Ovary (tissue), 9 donors: ENCODE measurements around the gene SHISA4. TPM values are rescaled to one million over a fixed set of nuclear protein-coding genes. Genes with fewer than 3 reads are reported as not detected.

Experiments used
- DNase-seq, 5 donors: peaks; one replicate each; pipeline ENCODE4 v3.0.0-alpha.2; 2019 to 2020
- H3K27ac ChIP-seq, 2 donors: fragments of 200-600 bp; one replicate each; pipeline versions ENCODE4 v1.5.1 to v1.8.0; 2019 to 2022
- H3K27me3 ChIP-seq: fragments of 200-600 bp; one replicate; pipeline ENCODE4 v1.8.0; 2022
- H3K36me3 ChIP-seq: fragments of 200-600 bp; sonication (generic); one replicate; pipeline ENCODE4 v1.5.1; 2019
- H3K4me1 ChIP-seq: one replicate; pipeline ENCODE4 v1.8.1; 2013; ENCODE audit warnings: mild to moderate bottlenecking, moderate library complexity; ENCODE audit not compliant: insufficient read depth
- H3K4me3 ChIP-seq: fragments of 200-600 bp; sonication (generic); one replicate; pipeline ENCODE4 v1.5.1; 2017
- H3K9me3 ChIP-seq, 2 donors: fragments of 200-600 bp in 1 of 2; sonication (generic) in 1 of 2; one replicate each; pipeline versions ENCODE4 v1.5.1 to v1.8.1; 2013 to 2019; ENCODE audit warnings: mild to moderate bottlenecking in 1 of 2, moderate library complexity in 1 of 2
- CTCF ChIP-seq, 3 donors: fragments of 450-650 bp in 2 of 3; fragments of 200-600 bp in 1 of 3; IDR thresholded peaks; one replicate each; pipeline versions ENCODE4 v1.5.1 to v1.8.0; 2016 to 2022; ENCODE audit warnings: antibody characterized with exemption in 3 of 3, mild to moderate bottlenecking in 1 of 3
- EP300 ChIP-seq: sonication (generic); formaldehyde crosslinking; IDR thresholded peaks from one replicate; pipeline ENCODE4 v1.6.1; 2017; ENCODE audit warnings: antibody characterized with exemption
- POLR2A ChIP-seq: fragments of 450-650 bp; IDR thresholded peaks from one replicate; pipeline ENCODE4 v1.6.1; 2017; ENCODE audit warnings: antibody characterized with exemption, mild to moderate bottlenecking, moderate library complexity
- WGBS, 3 donors: extraction: QIAGEN DNeasy Blood & Tissue Kit in 1 of 3; methylation state at CpG; one replicate each; pipeline versions ENCODE4 v1.1.5 to v1.1.7; 2013 to 2017; 5-methylcytosine and 5-hydroxymethylcytosine counted together
- intact Hi-C, 4 donors: fragments of 100-400 bp; cut with DNase I; formaldehyde crosslinking; loops; one replicate each; pipeline versions ENCODE4 v1.11.0 to v1.15.1; 2022 to 2023
- polyA plus RNA-seq, 2 donors: library from polyadenylated mRNA; stranded (reverse); fragments of 200-250 nt in 1 of 2; fragments of 350-450 nt in 1 of 2; fragmentation: Illumina TruSeq in 1 of 2; extraction: RNeasy Lipid Tissue Mini Kit (QIAGEN cat#74804) in 1 of 2; gene quantifications; one replicate each; pipeline ENCODE4 v1.2.3, GENCODE V29; 2013 to 2014
- total RNA-seq, 7 donors: library from RNA; depleted of rRNA in 2 of 7; stranded (reverse); fragments of >200 nt in 2 of 7; fragmentation: NEBNext Ultra II Directional in 3 of 7; extraction: Animal tissue kit (Norgen Biotek cat#: 25700) in 3 of 7; gene quantifications; one replicate each; pipeline versions ENCODE4 v1.1.0 to v1.2.4, GENCODE V29; 2016 to 2023
- donor health status: DM: no; HTN: no; CAD: no; lungs with moderate emphysema.
- donor health status: DM: no; HTN: no; CAD: no.
- donor health status: Bipolar disorder and iron deficiency.
- donor health status: DM: yes; HTN: yes; CAD: no.
- donor health status: DM: no; HTN: no; CAD: no.
- donor health status: DM: yes; HTN: yes; CAD: no.

Gene SHISA4
- total and polyA plus RNA-seq, 9 donors = 11.3 to 37.9 (median 26.4) TPM

GRCh38 chr1:201902198-201902597, 13.5 kb downstream of the SHISA4 start:
- H3K4me1 ChIP-seq = peaks cover 45% of the 10 kb centered on the region
- no peak for DNase-seq

GRCh38 chr1:201903135-201903534, 14.4 kb downstream of the SHISA4 start:
- Histone ChIP-seq H3K9me3 (no peaks in the 10 kb centered on the region), H3K36me3 (no peaks in the 10 kb centered on the region), H3K4me1 (peaks cover 50% of the 10 kb centered on the region), H3K4me3 (no peak overlapping the region), H3K27ac (peak overlapping the region; percentile 47 to 94), H3K27me3 (no peaks in the 10 kb centered on the region)
- intact Hi-C loops = no loop called here
- TF ChIP-seq POLR2A = no peak
- TF ChIP-seq EP300 = no peak
- TF ChIP-seq CTCF (IDR thresholded peaks at IDR 0.05) = no peak
- WGBS, 3 donors = 46 to 57% (median 56%) methylated on average over 5 of the region's 5 CpGs
- peak in 4 of 5 donors; percentile 60 to 83 (median 72) for DNase-seq

More at GRCh38 chr1:201902198-201902597, 13.5 kb downstream of the SHISA4 start:
- WGBS, 3 donors = 65 to 79% (median 77%) methylated on average over 3 of the region's 3 CpGs
- Histone ChIP-seq H3K36me3 (no peaks in the 10 kb centered on the region), H3K4me3 (no peak overlapping the region), H3K27ac (peak overlapping the region in 1 of 2 donors; percentile 94), H3K27me3 (no peaks in the 10 kb centered on the region), H3K9me3 (no peaks in the 10 kb centered on the region)
- no peak for TF ChIP-seq CTCF (IDR thresholded peaks at IDR 0.05)
- TF ChIP-seq POLR2A = no peak
- TF ChIP-seq EP300 = no peak
- intact Hi-C loops = no loop called here

- no peak overlapping the region for H3K4me3 ChIP-seq
- TF ChIP-seq CTCF (IDR thresholded peaks at IDR 0.05) (no peak), EP300 (no peak), POLR2A (peak; percentile 18)
- peak overlapping the region; percentile 47 to 94 for H3K27ac ChIP-seq
- DNase-seq = peak; percentile 63 to 78 (median 74)
- no peaks in the 10 kb centered on the region for H3K36me3 ChIP-seq
- no peaks in the 10 kb centered on the region for H3K9me3 ChIP-seq
- H3K4me1 ChIP-seq = peaks cover 52% of the 10 kb centered on the region
- WGBS, 3 donors = 5 to 8% (median 7%) methylated on average over 6 of the region's 6 CpGs
- H3K27me3 ChIP-seq = no peaks in the 10 kb centered on the region
- intact Hi-C loops = no loop called here
Measured at GRCh38 chr1:201904579-201904978, 15.9 kb downstream of the SHISA4 start.

- DNase-seq = peak in 1 of 5 donors; percentile 15
- Histone ChIP-seq H3K4me3 (no peak overlapping the region), H3K27me3 (no peaks in the 10 kb centered on the region), H3K9me3 (no peaks in the 10 kb centered on the region), H3K4me1 (peaks cover 49% of the 10 kb centered on the region), H3K27ac (peak overlapping the region; percentile 47 to 94), H3K36me3 (no peaks in the 10 kb centered on the region)
- intact Hi-C loops = loop anchor here in 1 of 4 donors (5.0 kb wide), 1 partner anchor 37 kb away; no protein-coding TSS in a partner anchor
- WGBS, 3 donors = 36 to 60% (median 49%) methylated on average over 6 of the region's 6 CpGs
- TF ChIP-seq POLR2A = no peak
- TF ChIP-seq EP300 = no peak
- TF ChIP-seq CTCF (IDR thresholded peaks at IDR 0.05) = no peak
Measured at GRCh38 chr1:201905234-201905890, 16.7 kb downstream of the SHISA4 start.
